Skin epidermis (tissue), 12 donors: Measurements from ENCODE around the gene DRG2.
A peak's percentile ranks its signal among the peaks of the same experiment; 100 is the strongest.

Source experiments
- H3K27ac ChIP-seq, 21 experiments: fragments of 200-600 bp; sonication (generic) in 11 of 21; one replicate each; pipeline ENCODE4 v1.5.0; 2020; ENCODE audit warnings: mild to moderate bottlenecking in 3 of 21, inconsistent platforms in 2 of 21, moderate library complexity in 2 of 21
- H3K4me3 ChIP-seq, 7 experiments: fragments of 200-600 bp; sonication (generic) in 2 of 7; one replicate each; pipeline ENCODE4 v1.5.0; 2020; ENCODE audit warnings: inconsistent platforms in 2 of 7, mild to moderate bottlenecking in 2 of 7, moderate library complexity in 1 of 7

Gene DRG2

DNA sequence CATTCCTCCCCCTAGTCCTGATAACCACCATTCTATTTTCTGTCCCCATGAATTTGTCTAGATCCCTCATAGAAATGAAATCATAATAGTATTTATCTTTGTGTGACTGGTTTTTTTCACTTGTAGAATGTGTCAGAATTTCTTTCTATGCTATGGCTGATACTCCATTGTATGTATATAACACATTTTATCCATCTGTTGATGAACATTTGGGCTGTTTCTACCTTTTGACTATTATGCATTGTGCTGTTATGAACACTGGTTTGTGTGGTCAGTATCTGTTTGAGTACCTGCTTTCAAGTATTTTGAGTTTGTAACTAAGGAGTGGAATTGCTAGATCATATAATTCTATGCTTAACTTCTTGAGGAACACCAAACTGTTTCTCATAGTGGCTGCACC is 16.0 kb upstream of the DRG2 start:
- Histone ChIP-seq H3K4me3 (no peak overlapping the region), H3K27ac (no peak overlapping the region)

DNA sequence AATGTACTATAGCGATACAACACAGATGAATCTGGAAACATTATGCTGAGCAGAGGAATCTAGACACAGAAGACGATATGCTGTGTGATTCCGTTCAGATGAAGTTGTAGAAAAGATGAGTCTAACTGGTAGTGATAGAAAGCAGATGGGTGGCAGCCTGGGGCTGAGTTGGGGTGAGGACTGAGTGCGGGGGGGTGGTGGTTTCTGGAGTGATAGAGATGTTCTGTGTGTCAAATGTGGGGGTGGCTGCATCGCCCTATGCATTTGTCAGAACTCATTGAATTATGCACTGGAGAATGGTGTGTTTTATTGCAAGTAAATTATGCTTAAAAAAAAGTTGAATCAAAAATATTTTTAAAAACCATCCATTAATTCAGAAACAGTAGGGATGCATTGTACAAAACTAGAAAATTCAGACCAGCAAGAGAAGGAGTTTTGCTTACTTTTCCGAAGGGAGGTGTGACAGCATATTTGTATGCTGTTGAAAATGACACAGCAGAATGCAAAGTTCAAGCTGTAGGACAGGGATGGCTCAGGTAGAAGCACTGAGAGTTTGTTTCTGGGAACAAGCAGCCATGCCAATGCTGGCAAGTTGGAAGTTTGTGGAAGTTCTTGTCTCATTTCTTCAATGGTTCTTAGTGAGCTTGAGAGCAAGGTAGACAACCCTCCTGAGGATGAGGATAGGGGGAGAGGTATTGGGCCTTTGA is 13.0 kb upstream of the DRG2 start:
- H3K4me3 ChIP-seq = no peak overlapping the region
- H3K27ac ChIP-seq = no peak overlapping the region

DNA sequence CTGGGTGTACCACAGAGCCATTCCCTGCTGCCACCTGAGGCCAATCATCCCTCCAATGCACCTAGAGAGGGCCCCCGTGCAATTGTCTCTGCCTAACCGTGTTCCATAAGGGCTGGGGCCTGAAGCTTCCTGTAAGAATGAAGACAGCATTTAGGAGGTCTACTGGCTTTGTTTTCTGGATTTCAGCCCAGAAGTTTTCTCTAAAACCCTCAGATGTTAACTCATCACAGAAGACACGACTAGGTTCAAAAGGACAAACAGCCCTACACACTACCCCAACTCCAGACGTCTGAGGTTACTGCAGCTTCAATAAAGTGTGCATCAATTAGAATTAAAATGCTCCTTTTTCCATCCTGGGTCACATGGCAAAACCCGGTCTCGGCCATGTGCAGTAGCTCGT is 10.8 kb upstream of the DRG2 start:
- Histone ChIP-seq H3K27ac (no peak overlapping the region), H3K4me3 (no peak overlapping the region)

DNA sequence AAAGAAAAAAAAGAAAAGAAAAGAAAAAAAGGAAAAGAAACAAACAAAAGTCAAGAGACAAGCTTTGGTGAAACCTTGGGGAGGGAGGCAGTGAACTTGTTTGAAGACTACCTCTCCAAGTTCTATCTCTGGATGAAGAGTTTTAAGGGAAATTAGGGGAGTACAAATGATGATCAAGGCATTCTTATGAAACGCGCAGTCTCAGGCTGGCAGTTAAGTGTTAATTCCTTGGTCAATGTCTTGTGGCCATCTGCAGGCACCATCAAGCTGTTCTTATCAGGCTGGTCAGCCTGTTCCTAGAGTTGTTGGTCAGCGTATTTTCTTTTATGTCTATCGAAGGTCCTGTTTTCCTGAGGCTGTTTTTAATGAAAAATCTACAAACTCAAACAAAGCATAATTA is 8.2 kb upstream of the DRG2 start:
- no peak overlapping the region for H3K4me3 ChIP-seq
- no peak overlapping the region for H3K27ac ChIP-seq

DNA sequence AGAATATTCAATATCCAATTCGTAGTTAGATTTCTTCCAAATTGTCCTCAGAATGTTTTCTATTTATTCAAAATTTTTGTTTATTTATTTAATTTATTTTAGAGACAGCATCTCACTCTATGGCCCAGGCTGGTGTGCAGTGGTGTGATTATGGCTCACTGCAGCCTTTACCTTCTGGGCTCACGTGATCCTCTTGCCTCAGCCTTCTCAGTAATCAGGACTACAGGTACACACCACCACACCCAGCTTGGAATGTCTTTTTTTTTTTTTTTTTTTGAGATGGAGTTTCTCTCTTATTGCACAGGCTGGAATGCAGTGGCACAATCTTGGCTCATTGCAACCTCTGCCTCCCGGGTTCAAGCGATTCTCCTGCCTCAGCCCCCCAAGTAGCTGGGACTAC is 3.5 kb upstream of the DRG2 start:
- no peak overlapping the region for H3K27ac ChIP-seq
- no peak overlapping the region for H3K4me3 ChIP-seq

DNA sequence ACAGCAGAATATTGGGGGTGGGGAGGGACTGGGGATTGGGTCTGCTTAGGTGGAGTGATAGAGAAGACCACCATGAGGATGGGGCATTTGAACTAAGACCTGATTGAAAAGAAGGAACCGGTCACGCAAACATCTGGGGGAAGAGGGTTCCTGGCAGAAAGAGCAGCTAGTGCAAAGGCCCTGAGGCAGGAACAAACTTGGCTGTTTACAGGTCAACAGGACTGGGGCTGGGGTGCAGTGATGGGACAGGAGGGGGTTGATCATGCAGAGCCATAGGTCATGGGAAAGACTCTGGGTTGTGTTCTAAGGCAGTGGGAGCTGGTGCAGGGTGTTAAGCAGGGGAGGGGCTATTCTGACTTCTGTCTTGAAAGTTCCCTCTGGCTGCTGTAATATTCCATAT is 1.9 kb downstream of the DRG2 start:
- Histone ChIP-seq H3K27ac (no peak overlapping the region), H3K4me3 (no peak overlapping the region)

DNA sequence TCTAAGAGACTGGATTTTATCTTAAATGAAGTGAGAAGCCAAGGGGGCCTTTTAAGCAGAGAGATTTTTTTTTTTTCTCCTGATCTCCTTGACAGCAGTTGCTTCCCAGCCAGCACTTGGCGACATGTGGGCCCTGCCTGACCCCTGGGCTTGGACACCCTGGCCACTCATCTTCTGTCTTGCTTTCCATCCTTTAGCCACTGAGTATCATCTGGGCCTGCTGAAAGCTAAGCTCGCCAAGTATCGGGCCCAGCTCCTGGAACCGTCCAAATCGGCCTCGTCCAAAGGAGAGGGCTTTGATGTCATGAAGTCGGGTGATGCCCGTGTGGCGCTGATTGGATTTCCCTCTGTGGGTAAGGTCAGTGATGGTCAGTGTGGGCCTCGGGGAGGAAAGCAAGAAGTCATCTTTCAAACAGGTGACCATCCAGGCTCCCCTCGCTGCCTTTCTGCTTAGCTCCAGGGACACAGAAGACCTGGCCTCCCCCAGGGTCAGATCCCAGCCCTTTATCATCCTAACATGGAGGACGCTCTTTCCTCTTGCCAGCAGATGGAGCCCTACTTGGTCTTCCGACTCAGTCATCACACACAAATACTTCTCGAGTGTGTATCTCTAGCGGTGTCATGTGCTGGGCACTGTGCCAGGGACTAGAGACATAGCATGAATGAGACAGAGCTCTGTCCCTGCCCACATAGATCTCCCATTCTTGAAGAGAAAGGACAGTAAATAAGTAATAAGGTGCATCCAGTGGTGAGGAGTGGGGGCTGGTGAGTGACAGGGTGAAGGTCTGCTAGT is 6.1 kb downstream of the DRG2 start:
- no peak overlapping the region for H3K27ac ChIP-seq
- H3K4me3 ChIP-seq = no peak overlapping the region

DNA sequence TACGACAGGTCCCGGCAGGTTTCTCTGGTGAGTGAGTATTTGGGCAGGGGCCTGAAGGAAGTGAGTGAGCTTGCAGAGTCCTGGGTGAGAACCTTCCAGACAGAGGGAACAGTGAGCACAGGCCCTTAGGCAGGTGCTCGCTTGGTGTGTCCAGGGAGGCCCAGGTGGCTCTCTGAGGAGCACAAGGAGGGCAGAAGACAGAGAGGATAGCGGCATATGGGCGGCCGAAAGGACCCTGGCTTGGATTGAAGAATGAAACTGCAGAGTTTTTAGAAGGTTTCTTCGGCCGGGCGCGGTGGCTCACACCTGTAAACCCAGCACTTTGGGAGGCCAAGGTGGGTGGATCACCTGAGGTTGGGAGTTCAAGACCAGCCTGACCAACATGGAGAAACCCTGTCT is 6.7 kb downstream of the DRG2 start:
- no peak overlapping the region for H3K4me3 ChIP-seq
- H3K27ac ChIP-seq = no peak overlapping the region

DNA sequence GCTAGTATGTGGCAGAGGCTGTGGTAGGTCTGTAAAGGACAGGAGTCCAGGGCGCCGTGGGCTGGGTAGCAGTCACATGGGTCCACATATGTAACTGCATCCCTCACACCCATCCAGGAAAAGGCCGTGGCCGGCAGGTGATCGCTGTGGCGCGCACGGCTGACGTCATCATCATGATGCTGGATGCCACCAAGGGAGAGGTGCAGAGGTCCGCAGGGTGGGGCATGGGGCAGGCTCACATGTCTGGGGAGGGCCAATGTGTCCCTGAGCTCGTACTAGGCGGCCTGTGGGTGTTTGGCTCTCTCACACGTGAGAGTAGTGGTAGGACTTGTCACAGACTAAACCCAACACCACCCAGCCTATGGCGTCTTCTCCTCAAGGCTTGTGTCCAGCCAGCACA is 11.8 kb downstream of the DRG2 start:
- no peak overlapping the region for H3K4me3 ChIP-seq
- H3K27ac ChIP-seq = no peak overlapping the region

DNA sequence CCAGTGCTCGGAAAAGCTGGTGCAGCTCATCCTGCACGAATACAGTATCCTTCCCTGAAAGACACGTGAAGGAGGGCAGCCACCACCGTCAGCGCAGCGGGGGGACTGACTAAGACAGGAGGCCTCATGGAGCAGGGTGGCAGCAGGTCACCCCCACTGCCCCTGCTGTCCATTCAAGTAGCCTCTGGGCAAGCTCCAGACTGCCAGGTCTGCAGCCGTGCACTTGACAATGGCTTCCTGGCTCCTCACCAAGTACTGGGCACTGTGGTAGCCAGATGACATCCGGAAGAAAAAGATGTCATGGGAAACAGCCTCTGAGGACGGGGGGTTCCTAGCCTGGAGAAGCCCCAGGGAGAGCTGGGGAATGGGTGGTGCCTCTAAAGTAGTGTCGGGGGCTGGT is 12.9 kb downstream of the DRG2 start:
- no peak overlapping the region for H3K4me3 ChIP-seq

DNA sequence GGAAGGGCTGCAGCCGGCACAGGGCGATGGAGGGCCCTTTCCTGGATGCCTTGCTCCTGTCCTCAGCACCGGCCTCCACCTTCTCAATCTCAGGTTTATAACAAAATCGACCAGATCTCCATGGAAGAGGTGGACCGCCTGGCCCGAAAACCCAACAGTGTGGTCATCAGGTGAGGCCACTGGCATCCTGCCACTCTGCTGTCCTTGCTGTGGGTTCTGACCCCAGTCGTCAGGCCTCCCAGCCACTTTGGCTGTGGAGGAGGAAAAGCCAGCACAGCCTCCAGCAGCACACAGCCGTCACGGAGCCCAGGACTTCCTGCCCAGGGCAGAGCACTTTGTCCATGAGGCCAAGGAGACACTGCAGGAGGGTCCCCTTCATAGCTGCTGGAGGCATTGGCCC is 14.1 kb downstream of the DRG2 start:
- no peak overlapping the region for H3K4me3 ChIP-seq
- H3K27ac ChIP-seq = no peak overlapping the region

More for the DNA sequence above, 12.9 kb downstream of the DRG2 start:
- H3K27ac ChIP-seq = no peak overlapping the region

DNA sequence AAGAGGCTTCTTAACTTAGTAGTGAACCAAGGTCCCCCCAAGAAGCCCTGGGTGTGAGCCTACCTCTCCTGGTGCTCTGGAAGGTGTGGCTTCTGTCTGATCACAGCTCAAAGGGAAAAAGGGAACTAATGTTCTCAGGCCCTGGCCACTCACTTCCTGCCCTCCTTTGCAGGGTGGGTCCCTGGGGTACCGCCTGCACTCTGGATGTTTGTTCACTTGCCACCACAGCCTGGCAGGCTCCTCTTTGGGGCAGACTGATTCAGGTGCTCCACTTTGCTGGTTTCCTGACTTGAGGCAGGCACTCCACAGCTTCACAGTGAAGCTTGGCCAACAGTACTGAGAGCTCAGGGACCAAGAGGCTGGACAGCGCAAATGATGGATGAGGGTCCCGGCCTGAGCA is 14.9 kb downstream of the DRG2 start:
- H3K4me3 ChIP-seq = no peak overlapping the region
- no peak overlapping the region for H3K27ac ChIP-seq

DNA sequence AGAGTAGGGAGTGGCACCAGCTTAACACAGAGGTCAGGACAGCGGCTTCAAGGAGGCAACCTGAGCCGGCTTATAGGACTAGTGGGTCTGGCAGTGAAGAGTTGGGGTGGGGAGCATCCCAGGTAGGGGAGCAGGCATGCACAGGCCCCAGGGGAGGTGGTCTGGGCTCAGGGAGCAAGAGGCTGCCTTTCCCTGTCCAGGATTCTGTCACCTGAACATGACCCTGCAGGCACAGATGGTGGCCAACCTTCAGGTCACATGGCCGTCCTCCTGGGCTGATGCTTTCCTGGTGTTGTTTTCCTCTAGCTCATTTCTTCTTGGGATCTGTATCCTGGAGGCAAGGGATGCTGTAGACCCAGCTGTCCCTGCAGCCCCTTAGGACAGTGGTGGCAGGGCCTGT is 17.3 kb downstream of the DRG2 start:
- Histone ChIP-seq H3K27ac (no peak overlapping the region), H3K4me3 (no peak overlapping the region)

DNA sequence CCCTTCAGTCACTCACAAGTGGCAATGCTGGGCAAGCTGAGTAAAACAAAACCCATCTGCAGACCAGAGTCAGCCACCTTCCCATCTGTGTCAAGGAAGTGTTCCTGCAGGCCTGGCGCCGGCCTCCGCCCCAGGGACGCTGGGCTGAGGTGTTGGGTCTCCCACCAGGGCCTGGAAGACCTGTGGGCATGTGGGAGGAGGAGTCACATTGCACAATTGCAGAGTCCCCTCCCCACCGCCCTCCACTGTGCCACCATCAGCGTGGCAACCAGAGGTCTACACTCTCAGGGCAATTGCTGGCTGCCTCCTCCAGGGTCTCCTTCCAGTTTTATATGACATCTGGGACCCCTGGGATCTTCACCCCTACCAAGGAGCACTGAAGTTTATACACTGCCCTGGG is 17.8 kb downstream of the DRG2 start:
- no peak overlapping the region for H3K4me3 ChIP-seq
- no peak overlapping the region for H3K27ac ChIP-seq

DNA sequence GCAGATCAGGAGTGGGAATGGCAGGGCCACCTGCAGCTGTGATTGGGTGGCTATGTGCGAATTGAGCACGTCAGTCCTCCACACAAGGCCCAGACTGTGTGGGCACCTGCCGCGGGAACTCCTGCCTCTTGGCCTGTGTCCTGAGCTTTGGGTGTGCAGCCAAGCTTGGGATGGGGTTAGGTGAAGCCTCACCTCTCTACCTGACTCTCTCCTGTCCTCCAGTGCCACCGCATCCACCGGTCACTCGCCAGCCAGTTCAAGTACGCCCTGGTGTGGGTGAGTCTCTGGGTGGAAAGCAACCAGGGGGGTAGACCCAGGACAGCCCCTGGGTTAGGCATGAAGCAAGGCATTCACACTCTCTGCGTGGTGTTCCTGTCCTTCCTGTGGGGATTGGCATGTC is 18.5 kb downstream of the DRG2 start:
- Histone ChIP-seq H3K27ac (no peak overlapping the region), H3K4me3 (no peak overlapping the region)

DNA sequence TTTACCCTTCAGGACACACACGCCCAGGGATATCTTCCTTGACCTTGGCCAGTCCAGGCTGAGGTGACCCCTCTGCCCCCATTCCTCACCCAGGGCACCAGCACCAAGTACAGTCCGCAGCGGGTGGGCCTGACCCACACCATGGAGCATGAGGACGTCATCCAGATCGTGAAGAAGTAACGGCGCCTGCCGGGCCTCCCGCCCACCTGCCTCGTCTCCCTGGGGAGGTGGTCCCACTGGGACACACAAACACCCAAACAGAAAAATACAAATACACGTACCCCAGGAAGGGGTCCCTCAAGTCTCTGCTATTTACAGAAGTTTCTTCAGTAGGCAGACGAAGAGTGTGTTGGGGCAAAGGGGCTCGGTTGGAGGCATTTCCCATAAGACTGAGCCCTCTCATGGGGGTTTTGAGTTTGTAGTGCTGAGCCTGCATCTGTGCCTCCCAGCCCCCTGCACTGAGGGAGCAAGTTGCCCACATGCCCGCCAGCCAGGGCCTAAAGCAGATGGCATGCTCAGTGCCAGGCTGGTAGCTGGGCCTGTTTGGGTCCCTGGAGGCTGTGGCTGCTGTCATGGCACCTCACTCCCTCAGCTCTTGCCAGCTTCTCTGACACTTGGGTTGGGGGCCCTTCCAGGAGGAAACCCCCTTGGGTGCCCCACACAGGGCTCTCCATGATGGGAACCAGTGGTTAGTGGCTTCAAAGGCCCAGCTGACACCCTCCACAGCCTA is 19.5 kb downstream of the DRG2 start:
- H3K4me3 ChIP-seq = no peak overlapping the region
- peak overlapping the region in 1 of 21 experiments; percentile 37 for H3K27ac ChIP-seq

DNA sequence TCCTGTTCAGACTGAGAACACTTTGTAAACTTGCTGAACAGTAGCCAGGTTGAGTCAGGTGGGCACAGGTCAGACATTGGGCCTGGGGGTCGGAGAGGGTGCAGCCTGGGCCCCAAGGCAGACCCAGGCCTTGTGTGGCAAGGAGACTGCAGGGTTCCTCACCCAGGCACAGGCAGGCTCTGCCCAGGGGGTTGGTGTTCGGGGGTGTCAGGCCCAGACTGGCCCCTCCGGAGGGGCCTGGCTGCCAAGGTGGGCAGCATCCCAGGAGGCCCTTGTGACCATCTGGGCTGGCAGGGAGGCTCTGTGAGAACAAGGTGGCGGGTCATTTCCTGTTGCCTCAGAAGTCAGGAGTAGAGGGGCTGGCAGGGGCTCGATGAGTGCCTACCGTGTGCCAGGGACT is 20.2 kb downstream of the DRG2 start:
- H3K4me3 ChIP-seq = no peak overlapping the region
- peak overlapping the region in 1 of 21 experiments; percentile 37 for H3K27ac ChIP-seq

DNA sequence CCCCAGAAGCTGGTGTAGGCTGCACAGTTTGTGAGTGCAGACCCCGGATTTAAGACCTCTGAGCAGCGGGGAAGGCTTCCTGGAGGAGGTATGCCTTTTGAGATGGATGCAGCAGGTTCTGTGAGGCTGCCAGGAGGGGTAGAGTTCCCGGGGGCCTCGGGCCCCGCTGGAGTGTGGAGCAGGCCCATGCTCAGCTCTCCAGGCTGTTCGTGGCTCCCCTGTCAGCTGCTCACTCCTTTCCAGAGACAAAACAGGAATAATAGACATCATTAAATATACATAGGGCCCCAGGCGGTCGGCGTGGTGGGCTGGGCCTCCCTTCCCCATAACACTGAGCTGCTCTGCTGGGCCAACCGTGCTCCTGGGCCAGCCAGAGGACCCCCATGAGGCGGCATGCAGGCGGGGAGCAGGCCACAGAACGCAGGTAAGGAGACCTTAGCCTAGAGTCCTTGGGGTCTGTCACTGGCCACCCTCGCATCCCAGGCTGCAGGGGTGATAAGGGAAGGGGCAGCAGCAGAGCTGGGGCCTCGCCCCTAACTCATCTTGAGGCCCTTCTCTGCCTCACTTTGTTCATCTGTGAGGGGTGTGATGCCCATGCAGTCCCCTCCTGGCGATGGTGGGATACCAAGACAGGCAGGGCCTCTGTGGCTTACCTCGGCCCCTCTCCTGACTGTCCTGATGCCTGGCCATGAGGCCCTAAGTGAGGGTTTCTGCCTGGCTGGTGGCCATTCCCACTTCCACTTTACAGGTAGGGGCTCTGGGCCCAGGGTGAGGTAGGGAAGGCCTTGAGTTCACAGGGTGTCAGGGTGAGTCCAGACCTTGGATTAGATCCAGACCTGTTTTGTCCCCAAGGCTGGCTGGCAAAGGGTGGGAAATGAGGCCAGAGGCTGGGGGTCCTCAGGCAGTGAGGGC is 20.9 kb downstream of the DRG2 start, which contains the start of gene MYO15A:
MYO15A (plus strand) TSS at position 356 of the 912 bp plus-strand sequence. CDS start 10,045 bp downstream, outside the sequence.
- Histone ChIP-seq H3K27ac (peak within 1 kb of the TSS in 1 of 21 experiments; percentile 37), H3K4me3 (no peak within 1 kb of the TSS)

DNA sequence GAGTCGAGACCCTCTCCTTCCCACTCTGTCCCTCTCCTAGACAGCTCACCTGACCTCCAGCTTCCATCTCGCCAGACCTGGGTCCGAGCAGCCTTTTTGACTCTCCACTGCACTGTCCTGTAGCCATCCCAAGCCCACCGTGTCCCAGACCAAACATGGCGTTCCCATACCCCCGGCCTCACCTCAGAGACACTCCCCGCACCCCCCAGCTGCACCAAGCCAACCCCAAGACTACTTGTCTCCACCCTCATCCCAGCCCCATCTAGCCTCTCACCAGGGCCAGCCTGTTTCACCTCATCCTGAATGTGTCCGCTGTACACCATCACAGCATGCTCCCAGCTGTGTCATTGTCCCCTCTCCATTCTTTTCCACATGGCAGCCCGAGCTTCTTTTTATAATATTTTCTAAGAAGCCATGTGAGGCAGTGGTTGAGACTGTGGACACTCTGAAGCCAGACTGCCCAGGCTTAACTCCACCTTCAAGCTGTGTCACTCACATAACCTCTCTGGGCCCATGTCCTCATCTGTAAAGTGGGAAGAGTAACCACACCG is 22.3 kb downstream of the DRG2 start:
- no peak overlapping the region for H3K27ac ChIP-seq
- H3K4me3 ChIP-seq = no peak overlapping the region
